H1 (cell line): ENCODE measurements around the gene TPO. TPM values are rescaled to one million over a fixed set of nuclear protein-coding genes. Genes with fewer than 3 reads are reported as not detected.

ENCODE experiments used
- CTCF ChIA-PET: fragments of 300-600 bp; sonication (Branson Sonifier 250); formaldehyde crosslinking; loops from one replicate; lab custom pipeline; 2021; ENCODE audit not compliant: partially characterized antibody; lab: Charles Lee
- POLR2A ChIA-PET: fragments of 300-600 bp; sonication (Branson Sonifier 250); formaldehyde crosslinking; loops from one replicate; lab custom pipeline; 2021; ENCODE audit warnings: inconsistent platforms; ENCODE audit not compliant: partially characterized antibody; lab: Charles Lee
- DNase-seq, 2 experiments: peaks; one replicate each; pipeline versions ENCODE4 v3.0.0 to v3.0.0-alpha.2; 2010 to 2022; ENCODE audit warnings: low spot score in 2 of 2, low read depth in 1 of 2, mixed read lengths in 1 of 2
- FAIRE-seq: peaks from 2 replicates; lab custom pipeline; 2011; peaks lifted over from hg19 to GRCh38; lab: Jason Lieb, UNC
- H2AFZ ChIP-seq: 2 replicates; pipeline ENCODE4 v1.8.1; 2012; ENCODE audit warnings: low read length, inconsistent platforms
- H2AK5ac ChIP-seq: 2 replicates; pipeline ENCODE4 v1.6.1; 2013; ENCODE audit warnings: low read depth, low read length
- H2BK120ac ChIP-seq: replicated peaks from 2 replicates; pipeline ENCODE3; 2013; ENCODE audit warnings: low read depth, low read length, inconsistent platforms
- H2BK12ac ChIP-seq: 2 replicates; pipeline ENCODE4 v1.6.1; 2013; ENCODE audit warnings: low read depth, low read length
- H2BK15ac ChIP-seq: 2 replicates; pipeline ENCODE4 v1.6.1; 2013; ENCODE audit warnings: low read length
- H2BK20ac ChIP-seq: 2 replicates; pipeline ENCODE4 v1.6.1; 2013; ENCODE audit warnings: low read length
- H2BK5ac ChIP-seq: 2 replicates; pipeline ENCODE4 v1.6.1; 2013; ENCODE audit warnings: low read depth, low read length
- H3K14ac ChIP-seq: 2 replicates; pipeline ENCODE4 v1.6.1; 2013; ENCODE audit warnings: inconsistent platforms; ENCODE audit not compliant: insufficient read length
- H3K18ac ChIP-seq: 2 replicates; pipeline ENCODE4 v1.6.1; 2013; ENCODE audit warnings: low read length; ENCODE audit errors: extremely low read depth
- H3K23ac ChIP-seq: 2 replicates; pipeline ENCODE4 v1.6.1; 2013; ENCODE audit warnings: inconsistent platforms; ENCODE audit not compliant: insufficient read length
- H3K23me2 ChIP-seq: 2 replicates; pipeline ENCODE4 v1.6.1; 2013; ENCODE audit warnings: low read depth, low read length
- H3K27ac ChIP-seq: 2 replicates; pipeline ENCODE4 v1.6.1; 2011; ENCODE audit warnings: low read depth, low read length, inconsistent platforms
- H3K27me3 ChIP-seq, 4 experiments: replicated peaks in 1 of 4; 1 replicate in 1 of 4; 2 replicates in 3 of 4; pipeline versions ENCODE4 v1.6.1 to v1.8.1; 2011 to 2013; ENCODE audit warnings: low read length in 3 of 4, mild to moderate bottlenecking in 3 of 4, inconsistent platforms in 2 of 4, mixed read lengths in 2 of 4, moderate library complexity in 1 of 4; ENCODE audit not compliant: control insufficient read depth in 3 of 4, insufficient read depth in 3 of 4; ENCODE audit errors: extremely low read depth in 1 of 4
- H3K36me3 ChIP-seq, 4 experiments: 2 replicates each; pipeline versions ENCODE4 v1.6.1 to v1.8.1; 2011 to 2013; ENCODE audit warnings: mild to moderate bottlenecking in 4 of 4, low read length in 3 of 4, moderate library complexity in 2 of 4, control low read depth in 1 of 4, inconsistent platforms in 1 of 4; ENCODE audit not compliant: insufficient read depth in 4 of 4, control insufficient read depth in 2 of 4
- H3K4ac ChIP-seq: replicated peaks from 2 replicates; pipeline ENCODE3; 2013; ENCODE audit warnings: low read length, low read depth, mixed read lengths, inconsistent platforms; ENCODE audit not compliant: insufficient read length
- H3K4me1 ChIP-seq, 4 experiments: replicated peaks in 1 of 4; 1 replicate in 1 of 4; 2 replicates in 3 of 4; pipeline versions ENCODE4 v1.6.1 to v1.8.1; 2011 to 2013; ENCODE audit warnings: low read length in 3 of 4, inconsistent platforms in 2 of 4, mixed read lengths in 1 of 4; ENCODE audit not compliant: insufficient read depth in 4 of 4, control insufficient read depth in 3 of 4
- H3K4me2 ChIP-seq, 2 experiments: 2 replicates each; pipeline versions ENCODE4 v1.6.1 to v1.8.1; 2011 to 2013; ENCODE audit warnings: low read depth in 2 of 2, low read length in 2 of 2, control low read depth in 1 of 2, inconsistent platforms in 1 of 2, mild to moderate bottlenecking in 1 of 2; ENCODE audit not compliant: insufficient read depth in 1 of 2
- H3K4me3 ChIP-seq, 4 experiments: fragments of 200-600, 300-600 bp in 1 of 4; sonication (generic), shearing (Covaris generic), sonication (Bioruptor Twin) in 1 of 4; 2 replicates each; pipeline versions ENCODE4 v1.5.1 to v1.8.1; 2011 to 2016; ENCODE audit warnings: low read length in 4 of 4, low read depth in 3 of 4, control low read depth in 2 of 4, inconsistent platforms in 2 of 4, mild to moderate bottlenecking in 2 of 4, mixed read lengths in 1 of 4, moderate library complexity in 1 of 4; ENCODE audit not compliant: insufficient read depth in 2 of 4; ENCODE audit errors: extremely low read depth in 1 of 4
- H3K56ac ChIP-seq: replicated peaks from 2 replicates; pipeline ENCODE3; 2013; ENCODE audit warnings: low read depth, mild to moderate bottlenecking, mixed read lengths, low read length, inconsistent platforms; ENCODE audit not compliant: insufficient read length
- H3K79me1 ChIP-seq: 2 replicates; pipeline ENCODE4 v1.6.1; 2013; ENCODE audit warnings: low read depth, low read length, control low read depth
- H3K79me2 ChIP-seq, 2 experiments: 2 replicates each; pipeline versions ENCODE4 v1.6.1 to v1.8.1; 2012 to 2013; ENCODE audit warnings: low read length in 2 of 2, mild to moderate bottlenecking in 2 of 2, inconsistent platforms in 1 of 2; ENCODE audit not compliant: insufficient read depth in 2 of 2, control insufficient read depth in 1 of 2
- H3K9ac ChIP-seq, 4 experiments: replicated peaks in 1 of 4; 1 replicate in 1 of 4; 2 replicates in 3 of 4; pipeline versions ENCODE4 v1.6.1 to v1.8.1; 2011 to 2013; ENCODE audit warnings: low read depth in 3 of 4, low read length in 3 of 4, control low read depth in 2 of 4, mild to moderate bottlenecking in 2 of 4, moderate library complexity in 2 of 4, inconsistent platforms in 1 of 4; ENCODE audit errors: extremely low read depth in 1 of 4
- H3K9me3 ChIP-seq, 2 experiments: 2 replicates each; pipeline versions ENCODE4 v1.6.1 to v1.8.1; 2012 to 2013; ENCODE audit warnings: mild to moderate bottlenecking in 2 of 2, moderate library complexity in 2 of 2, control low read depth in 1 of 2, inconsistent platforms in 1 of 2, low read depth in 1 of 2, low read length in 1 of 2, mixed read lengths in 1 of 2; ENCODE audit not compliant: insufficient read depth in 2 of 2
- H4K20me1 ChIP-seq, 2 experiments: replicated peaks in 1 of 2; 2 replicates each; pipeline versions ENCODE3 to v1.8.1; 2011 to 2013; ENCODE audit warnings: inconsistent platforms in 2 of 2, low read length in 2 of 2, mild to moderate bottlenecking in 1 of 2; ENCODE audit not compliant: insufficient read depth in 2 of 2, control insufficient read depth in 1 of 2
- H4K5ac ChIP-seq: 2 replicates; pipeline ENCODE4 v1.6.1; 2013; ENCODE audit warnings: low read length, low read depth, mixed read lengths, inconsistent platforms; ENCODE audit not compliant: insufficient read length
- H4K8ac ChIP-seq: 2 replicates; pipeline ENCODE4 v1.8.0; 2013; ENCODE audit warnings: mild to moderate bottlenecking, moderate library complexity, low read length, inconsistent platforms; ENCODE audit not compliant: insufficient read depth; ENCODE audit errors: extremely low read depth
- H4K91ac ChIP-seq: replicated peaks from 2 replicates; pipeline ENCODE3; 2013; ENCODE audit warnings: low read length, mixed read lengths, inconsistent platforms; ENCODE audit not compliant: insufficient read length
- CREB1 ChIP-seq: IDR thresholded peaks from 2 replicates; pipeline ENCODE4 v1.6.1; 2012; ENCODE audit warnings: inconsistent platforms
- FOSL1 ChIP-seq: IDR thresholded peaks from 2 replicates; pipeline ENCODE4 v1.6.1; 2011; ENCODE audit warnings: mild to moderate bottlenecking, low read depth, low read length, moderate library complexity; ENCODE audit not compliant: insufficient read depth
- GABPA ChIP-seq: IDR thresholded peaks from 2 replicates; pipeline ENCODE4 v1.6.1; 2011; ENCODE audit warnings: mild to moderate bottlenecking, low read length, moderate library complexity, borderline replicate concordance; ENCODE audit not compliant: insufficient read depth
- SAP30 ChIP-seq: fragments of 300-600 bp; sonication (generic); IDR thresholded peaks from 2 replicates; pipeline ENCODE4 v1.7.1; 2012; ENCODE audit warnings: low read length, moderate library complexity, mild to moderate bottlenecking, inconsistent platforms; ENCODE audit not compliant: insufficient read depth, insufficient replicate concordance
- SP2 ChIP-seq: IDR thresholded peaks from 2 replicates; pipeline ENCODE4 v1.6.1; 2012; ENCODE audit warnings: mild to moderate bottlenecking, low read length, inconsistent platforms
- TAF1 ChIP-seq: IDR thresholded peaks from 2 replicates; pipeline ENCODE4 v1.6.1; 2011; ENCODE audit warnings: mild to moderate bottlenecking, low read depth, low read length
- WGBS, 2 experiments: shearing (Covaris generic) in 1 of 2; methylation state at CpG; one replicate each; pipeline versions ENCODE4 v1.1.6 to v1.1.7; 2013 to 2015; ENCODE audit warnings: low lambda C conversion rate in 2 of 2, mixed read lengths in 2 of 2, inconsistent platforms in 1 of 2, low coverage in 1 of 2, missing lambda C conversion rate in 1 of 2; ENCODE audit not compliant: insufficient replicate concordance in 2 of 2, insufficient coverage in 1 of 2, insufficient read length in 1 of 2; ENCODE audit errors: extremely low coverage in 1 of 2, missing lambda C conversion rate in 1 of 2; 5-methylcytosine and 5-hydroxymethylcytosine counted together
- polyA plus RNA-seq, 7 experiments: library from polyadenylated mRNA; depleted of rRNA in 3 of 7; stranded (reverse) in 5 of 7; unstranded in 2 of 7; fragments of >200 nt in 5 of 7; fragments of 200-250 nt in 2 of 7; gene quantifications; 1 replicate in 5 of 7; 2 replicates in 1 of 7; 4 replicates in 1 of 7; pipeline versions ENCODE4 v1.2.1 to v1.2.3, GENCODE V29; 2011 to 2013; ENCODE audit warnings: missing spikeins in 2 of 7, mixed read lengths in 2 of 7
- total RNA-seq: library from RNA; stranded (reverse); fragmentation: NEBNext Ultra II Directional; extraction: Animal tissue kit (Norgen Biotek cat#: 25700); gene quantifications from 2 replicates; pipeline ENCODE4 v1.2.1, GENCODE V29; 2021
- TF ChIP-seq, protein P1 (sequence below), 3 experiments: IDR thresholded peaks; 1 replicate in 2 of 3; 2 replicates in 1 of 3; pipeline versions ENCODE4 v1.5.1 to v1.6.1; 2011; ENCODE audit warnings: low read length in 3 of 3, mild to moderate bottlenecking in 3 of 3, inconsistent platforms in 2 of 3, low read depth in 1 of 3, moderate library complexity in 1 of 3; ENCODE audit not compliant: insufficient read depth in 1 of 3; ENCODE audit errors: control extremely low read depth in 1 of 3
- TF ChIP-seq, protein P2 (sequence below): IDR thresholded peaks from 2 replicates; pipeline ENCODE4 v1.6.1; 2011; ENCODE audit warnings: low read length, improper control_type of control experiment
- TF ChIP-seq, protein P3 (sequence below): IDR thresholded peaks from 2 replicates; pipeline ENCODE4 v1.6.1; 2011; ENCODE audit warnings: low read depth, mild to moderate bottlenecking, low read length; ENCODE audit not compliant: insufficient read depth

TPO gene
- total and polyA plus RNA-seq, 2 of the 8 experiments (the other 6 are each of a cell fraction or from before 2014, with no cell fraction given): not detected

DNA sequence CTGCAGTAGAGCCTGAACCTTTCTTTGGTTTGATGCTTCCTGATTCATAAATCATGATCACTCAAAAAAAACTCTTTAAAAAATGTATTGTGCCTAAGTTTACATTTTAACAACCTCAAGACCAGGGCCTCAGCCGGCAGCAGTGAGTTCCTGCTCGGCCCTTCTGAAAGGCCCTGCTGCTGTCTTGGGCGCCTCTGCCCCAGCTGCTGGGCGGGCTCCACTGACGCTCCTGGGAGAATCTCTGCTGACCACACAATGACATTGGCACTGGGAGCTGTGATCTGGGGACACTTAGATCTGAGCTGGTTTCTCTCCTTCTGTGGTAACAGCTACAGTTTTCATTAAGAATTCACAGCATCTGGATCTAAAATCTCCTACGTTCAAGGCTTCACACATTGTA, 25.7 kb downstream of the TPO start:
- Histone ChIP-seq H2AFZ (no peak overlapping the region), H3K56ac (no peak overlapping the region), H3K4me2 (no peak overlapping the region), H4K20me1 (no peaks in the 10 kb centered on the region), H2BK20ac (no peak overlapping the region), H3K79me1 (no peaks in the 10 kb centered on the region), H2BK120ac (no peak overlapping the region), H3K23ac (no peak overlapping the region), H3K9me3 (0 out of 4 replicates have a peak, but pooled peaks cover 0 to 4% of the 10 kb centered on the region in 2 experiments), H3K23me2 (no peaks in the 10 kb centered on the region), H3K18ac (no peak overlapping the region), H4K8ac (no peak overlapping the region), H3K27ac (no peak overlapping the region), H3K4me1 (no peaks in the 10 kb centered on the region), H2BK15ac (no peak overlapping the region), H3K4me3 (no peak overlapping the region), H2BK12ac (no peak overlapping the region), H3K4ac (no peak overlapping the region), H3K9ac (no peak overlapping the region), H2BK5ac (no peak overlapping the region), H3K79me2 (no peaks in the 10 kb centered on the region), H4K5ac (no peak overlapping the region), H2AK5ac (no peak overlapping the region), H3K27me3 (no peaks in the 10 kb centered on the region), H3K36me3 (no peaks in the 10 kb centered on the region), H4K91ac (no peak overlapping the region), H3K14ac (no peak overlapping the region)
- CTCF ChIA-PET: no interaction called here
- WGBS, 2 experiments: 97% methylated on average over 6 of the region's 6 CpGs; no CpG with 5 or more reads in 1 of the 2 experiments
- FAIRE-seq: no peak
- no peak for DNase-seq
- POLR2A ChIA-PET: no interaction called here
- TF ChIP-seq, protein P1, sequence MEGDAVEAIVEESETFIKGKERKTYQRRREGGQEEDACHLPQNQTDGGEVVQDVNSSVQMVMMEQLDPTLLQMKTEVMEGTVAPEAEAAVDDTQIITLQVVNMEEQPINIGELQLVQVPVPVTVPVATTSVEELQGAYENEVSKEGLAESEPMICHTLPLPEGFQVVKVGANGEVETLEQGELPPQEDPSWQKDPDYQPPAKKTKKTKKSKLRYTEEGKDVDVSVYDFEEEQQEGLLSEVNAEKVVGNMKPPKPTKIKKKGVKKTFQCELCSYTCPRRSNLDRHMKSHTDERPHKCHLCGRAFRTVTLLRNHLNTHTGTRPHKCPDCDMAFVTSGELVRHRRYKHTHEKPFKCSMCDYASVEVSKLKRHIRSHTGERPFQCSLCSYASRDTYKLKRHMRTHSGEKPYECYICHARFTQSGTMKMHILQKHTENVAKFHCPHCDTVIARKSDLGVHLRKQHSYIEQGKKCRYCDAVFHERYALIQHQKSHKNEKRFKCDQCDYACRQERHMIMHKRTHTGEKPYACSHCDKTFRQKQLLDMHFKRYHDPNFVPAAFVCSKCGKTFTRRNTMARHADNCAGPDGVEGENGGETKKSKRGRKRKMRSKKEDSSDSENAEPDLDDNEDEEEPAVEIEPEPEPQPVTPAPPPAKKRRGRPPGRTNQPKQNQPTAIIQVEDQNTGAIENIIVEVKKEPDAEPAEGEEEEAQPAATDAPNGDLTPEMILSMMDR (IDR thresholded peaks at IDR 0.05; ENCODE audit: control extremely low read depth in 1 of 3, insufficient read depth in 1 of 3, low read depth in 1 of 3, low read length in 3 of 3): no peak
- TF ChIP-seq CREB1 (no peak), GABPA (no peak), TAF1 (no peak), FOSL1 (no peak), SAP30 (no peak), SP2 (no peak)
- TF ChIP-seq, protein P2, sequence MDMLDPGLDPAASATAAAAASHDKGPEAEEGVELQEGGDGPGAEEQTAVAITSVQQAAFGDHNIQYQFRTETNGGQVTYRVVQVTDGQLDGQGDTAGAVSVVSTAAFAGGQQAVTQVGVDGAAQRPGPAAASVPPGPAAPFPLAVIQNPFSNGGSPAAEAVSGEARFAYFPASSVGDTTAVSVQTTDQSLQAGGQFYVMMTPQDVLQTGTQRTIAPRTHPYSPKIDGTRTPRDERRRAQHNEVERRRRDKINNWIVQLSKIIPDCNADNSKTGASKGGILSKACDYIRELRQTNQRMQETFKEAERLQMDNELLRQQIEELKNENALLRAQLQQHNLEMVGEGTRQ: no peak
- TF ChIP-seq, protein P3, sequence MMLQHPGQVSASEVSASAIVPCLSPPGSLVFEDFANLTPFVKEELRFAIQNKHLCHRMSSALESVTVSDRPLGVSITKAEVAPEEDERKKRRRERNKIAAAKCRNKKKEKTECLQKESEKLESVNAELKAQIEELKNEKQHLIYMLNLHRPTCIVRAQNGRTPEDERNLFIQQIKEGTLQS: no peak
